HL-60 (cell line): ENCODE measurements around the gene ESYT2.

Experiments used
- GABPA ChIP-seq: IDR thresholded peaks from 2 replicates; pipeline ENCODE4 v1.6.1; 2012; ENCODE audit warnings: low read depth
- POLR2AphosphoS5 ChIP-seq: IDR thresholded peaks from 2 replicates; pipeline ENCODE4 v1.6.1; 2012; ENCODE audit warnings: low read depth
- SPI1 ChIP-seq: IDR thresholded peaks from 2 replicates; pipeline ENCODE4 v1.6.1; 2012; ENCODE audit warnings: low read depth, mild to moderate bottlenecking, borderline replicate concordance
- TF ChIP-seq, protein P1 (sequence below): IDR thresholded peaks from one replicate; pipeline ENCODE4 v1.5.1; 2011; ENCODE audit warnings: low read length, control low read depth, inconsistent platforms; ENCODE audit not compliant: insufficient read depth
- TF ChIP-seq, protein P2 (sequence below): IDR thresholded peaks from 2 replicates; pipeline ENCODE4 v1.6.1; 2012; ENCODE audit warnings: low read depth; ENCODE audit not compliant: insufficient replicate concordance

DNA sequence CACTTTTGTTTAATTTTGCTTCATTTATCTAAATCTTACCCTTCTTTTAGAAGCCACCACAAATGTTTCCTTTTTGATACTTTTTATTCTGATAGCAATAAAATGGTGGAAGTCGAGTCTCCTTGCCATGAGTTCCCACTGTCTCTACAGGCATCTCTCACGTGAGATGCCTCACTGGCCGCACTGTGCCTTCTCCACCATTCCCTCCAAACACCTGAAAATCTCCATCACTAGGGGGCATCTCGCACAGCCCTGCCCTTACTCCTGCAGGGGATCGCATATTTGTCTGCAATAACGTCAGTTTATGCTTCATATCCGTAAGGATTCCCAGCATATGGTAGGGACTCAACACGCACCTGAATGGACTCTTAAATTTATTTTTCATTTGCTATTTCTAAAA is 68.4 kb downstream of the ESYT2 start:
- TF ChIP-seq GABPA (no peak), POLR2AphosphoS5 (no peak), SPI1 (no peak)
- TF ChIP-seq, protein P1, sequence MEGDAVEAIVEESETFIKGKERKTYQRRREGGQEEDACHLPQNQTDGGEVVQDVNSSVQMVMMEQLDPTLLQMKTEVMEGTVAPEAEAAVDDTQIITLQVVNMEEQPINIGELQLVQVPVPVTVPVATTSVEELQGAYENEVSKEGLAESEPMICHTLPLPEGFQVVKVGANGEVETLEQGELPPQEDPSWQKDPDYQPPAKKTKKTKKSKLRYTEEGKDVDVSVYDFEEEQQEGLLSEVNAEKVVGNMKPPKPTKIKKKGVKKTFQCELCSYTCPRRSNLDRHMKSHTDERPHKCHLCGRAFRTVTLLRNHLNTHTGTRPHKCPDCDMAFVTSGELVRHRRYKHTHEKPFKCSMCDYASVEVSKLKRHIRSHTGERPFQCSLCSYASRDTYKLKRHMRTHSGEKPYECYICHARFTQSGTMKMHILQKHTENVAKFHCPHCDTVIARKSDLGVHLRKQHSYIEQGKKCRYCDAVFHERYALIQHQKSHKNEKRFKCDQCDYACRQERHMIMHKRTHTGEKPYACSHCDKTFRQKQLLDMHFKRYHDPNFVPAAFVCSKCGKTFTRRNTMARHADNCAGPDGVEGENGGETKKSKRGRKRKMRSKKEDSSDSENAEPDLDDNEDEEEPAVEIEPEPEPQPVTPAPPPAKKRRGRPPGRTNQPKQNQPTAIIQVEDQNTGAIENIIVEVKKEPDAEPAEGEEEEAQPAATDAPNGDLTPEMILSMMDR: no peak
- TF ChIP-seq, protein P2, sequence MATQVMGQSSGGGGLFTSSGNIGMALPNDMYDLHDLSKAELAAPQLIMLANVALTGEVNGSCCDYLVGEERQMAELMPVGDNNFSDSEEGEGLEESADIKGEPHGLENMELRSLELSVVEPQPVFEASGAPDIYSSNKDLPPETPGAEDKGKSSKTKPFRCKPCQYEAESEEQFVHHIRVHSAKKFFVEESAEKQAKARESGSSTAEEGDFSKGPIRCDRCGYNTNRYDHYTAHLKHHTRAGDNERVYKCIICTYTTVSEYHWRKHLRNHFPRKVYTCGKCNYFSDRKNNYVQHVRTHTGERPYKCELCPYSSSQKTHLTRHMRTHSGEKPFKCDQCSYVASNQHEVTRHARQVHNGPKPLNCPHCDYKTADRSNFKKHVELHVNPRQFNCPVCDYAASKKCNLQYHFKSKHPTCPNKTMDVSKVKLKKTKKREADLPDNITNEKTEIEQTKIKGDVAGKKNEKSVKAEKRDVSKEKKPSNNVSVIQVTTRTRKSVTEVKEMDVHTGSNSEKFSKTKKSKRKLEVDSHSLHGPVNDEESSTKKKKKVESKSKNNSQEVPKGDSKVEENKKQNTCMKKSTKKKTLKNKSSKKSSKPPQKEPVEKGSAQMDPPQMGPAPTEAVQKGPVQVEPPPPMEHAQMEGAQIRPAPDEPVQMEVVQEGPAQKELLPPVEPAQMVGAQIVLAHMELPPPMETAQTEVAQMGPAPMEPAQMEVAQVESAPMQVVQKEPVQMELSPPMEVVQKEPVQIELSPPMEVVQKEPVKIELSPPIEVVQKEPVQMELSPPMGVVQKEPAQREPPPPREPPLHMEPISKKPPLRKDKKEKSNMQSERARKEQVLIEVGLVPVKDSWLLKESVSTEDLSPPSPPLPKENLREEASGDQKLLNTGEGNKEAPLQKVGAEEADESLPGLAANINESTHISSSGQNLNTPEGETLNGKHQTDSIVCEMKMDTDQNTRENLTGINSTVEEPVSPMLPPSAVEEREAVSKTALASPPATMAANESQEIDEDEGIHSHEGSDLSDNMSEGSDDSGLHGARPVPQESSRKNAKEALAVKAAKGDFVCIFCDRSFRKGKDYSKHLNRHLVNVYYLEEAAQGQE: no peak
